Measurements from ENCODE around the gene CCDC60.

- TF ChIP-seq ZFP3 (CRISPR knock-in tag; IDR thresholded peaks at IDR 0.05) (no peak), RARB (CRISPR knock-in tag; IDR thresholded peaks at IDR 0.05) (no peak), ZNF565 (CRISPR knock-in tag; conservative IDR thresholded peaks at IDR 0.05; ENCODE audit: low read depth) (no peak), CREB5 (CRISPR knock-in tag; IDR thresholded peaks at IDR 0.05; ENCODE audit: low read depth) (no peak), PATZ1 (CRISPR knock-in tag; IDR thresholded peaks at IDR 0.05; ENCODE audit: borderline replicate concordance) (no peak), BACH2 (CRISPR knock-in tag; IDR thresholded peaks at IDR 0.05; ENCODE audit: borderline replicate concordance) (no peak), POU6F1 (CRISPR knock-in tag; IDR thresholded peaks at IDR 0.05; ENCODE audit: borderline replicate concordance, low read depth) (no peak)
Observed at GRCh38 chr12:119576118-119576810, 241.7 kb downstream of the CCDC60 start.

All from SK-N-SH treated with all-trans-retinoic acid at 6 μM for 48 hours (cell line).